Gastroesophageal sphincter (tissue), 4 donors: ENCODE measurements around the gene C1orf198. TPM values are rescaled to one million over a fixed set of nuclear protein-coding genes. Genes with fewer than 3 reads are reported as not detected.

ENCODE experiments used
- ATAC-seq: fragments of 150-250 bp; one replicate; pipeline ENCODE4 v1.9.1; 2016; ENCODE audit warnings: mild to moderate bottlenecking, moderate library complexity
- H3K27ac ChIP-seq, 4 donors: fragments of 200-600 bp; sonication (generic) in 3 of 4; 1 replicate in 3 of 4; 2 replicates in 1 of 4; pipeline ENCODE4 v1.5.1; 2016 to 2019
- H3K27me3 ChIP-seq: fragments of 200-600 bp; sonication (generic); one replicate; pipeline ENCODE4 v1.5.1; 2019
- H3K36me3 ChIP-seq, 2 donors: fragments of 200-600 bp; sonication (generic); one replicate each; pipeline ENCODE4 v1.5.1; 2019; ENCODE audit warnings: control low read depth in 1 of 2
- H3K4me1 ChIP-seq, 3 donors: fragments of 200-600 bp; sonication (generic); 1 replicate in 2 of 3; 2 replicates in 1 of 3; pipeline ENCODE4 v1.5.1; 2016 to 2019; ENCODE audit warnings: control low read depth in 2 of 3
- H3K4me3 ChIP-seq, 2 donors: fragments of 200-600 bp; sonication (generic); one replicate each; pipeline ENCODE4 v1.5.1; 2019; ENCODE audit warnings: mild to moderate bottlenecking in 1 of 2, moderate library complexity in 1 of 2
- H3K9me3 ChIP-seq, 3 donors: fragments of 200-600 bp; sonication (generic); one replicate each; pipeline ENCODE4 v1.5.1; 2017 to 2019; ENCODE audit warnings: control low read depth in 2 of 3
- CTCF ChIP-seq, 4 experiments: fragments of 200-600 bp in 2 of 4; fragments of 450-650 bp in 2 of 4; sonication (generic) in 1 of 4; IDR thresholded peaks; one replicate each; pipeline ENCODE4 v1.5.1; 2017 to 2019; ENCODE audit warnings: antibody characterized with exemption in 4 of 4, mild to moderate bottlenecking in 2 of 4, moderate library complexity in 2 of 4
- EP300 ChIP-seq: sonication (generic); formaldehyde crosslinking; IDR thresholded peaks from one replicate; pipeline ENCODE4 v1.6.1; 2017; ENCODE audit warnings: antibody characterized with exemption, mild to moderate bottlenecking
- POLR2A ChIP-seq, 2 donors: fragments of 450-650 bp; IDR thresholded peaks; one replicate each; pipeline ENCODE4 v1.6.1; 2017; ENCODE audit warnings: antibody characterized with exemption in 2 of 2, mild to moderate bottlenecking in 2 of 2, moderate library complexity in 1 of 2
- POLR2AphosphoS5 ChIP-seq: sonication (generic); formaldehyde crosslinking; IDR thresholded peaks from one replicate; pipeline ENCODE4 v1.6.1; 2017; ENCODE audit warnings: antibody characterized with exemption
- WGBS, 2 donors: methylation state at CpG; one replicate each; pipeline ENCODE4 v1.1.5; 2018; ENCODE audit warnings: low coverage in 1 of 2; 5-methylcytosine and 5-hydroxymethylcytosine counted together
- total RNA-seq, 4 donors: library from RNA; depleted of rRNA; stranded (reverse); fragments of >200 nt; gene quantifications; one replicate each; pipeline ENCODE4 v1.1.0, GENCODE V29; 2016

The C1orf198 gene
- total RNA-seq, 4 donors from 2014 or later: 115 to 219 (median 172) TPM

GRCh38 chr1:230823931-230824381 lies 44.4 kb downstream of the C1orf198 start:
- ATAC-seq: no peak
- H3K27ac ChIP-seq: peak overlapping the region in 3 of 4 donors; percentile 53 to 68 (median 56)
- no peaks in the 10 kb centered on the region for H3K27me3 ChIP-seq
- H3K4me1 ChIP-seq: peaks cover 0 to 68% (median 26%) of the 10 kb centered on the region in 3 donors
- TF ChIP-seq POLR2A (IDR thresholded peaks at IDR 0.05) (no peak), CTCF (IDR thresholded peaks at IDR 0.05) (no peak), EP300 (no peak), POLR2AphosphoS5 (no peak)
- 70% methylated on average over 2 of the region's 3 CpGs; no CpG with 5 or more reads in 1 of the 2 donors for WGBS, 2 donors
- H3K4me3 ChIP-seq: no peak overlapping the region
- H3K9me3 ChIP-seq: no peaks in the 10 kb centered on the region
- no peaks in the 10 kb centered on the region for H3K36me3 ChIP-seq

DNA sequence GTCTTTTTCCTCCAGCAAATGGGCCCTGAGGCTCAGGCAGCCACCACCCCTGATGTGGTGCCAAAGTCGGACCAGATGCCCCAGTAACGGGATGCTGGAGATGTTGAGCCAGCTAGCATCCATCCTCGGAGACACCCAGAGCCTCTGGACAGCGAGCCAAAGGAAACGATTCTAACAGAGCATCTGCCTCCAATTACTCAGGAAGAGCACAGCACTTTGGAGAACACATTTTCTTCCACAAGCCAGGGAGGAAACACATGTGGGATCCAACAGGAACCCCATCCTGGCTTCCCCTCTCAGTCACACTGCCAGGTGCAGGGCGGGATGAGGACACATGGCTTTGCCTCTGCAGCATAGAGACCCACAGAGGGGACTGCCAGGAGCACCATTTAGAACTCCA lies 44.9 kb downstream of the C1orf198 start:
- Histone ChIP-seq H3K36me3 (no peaks in the 10 kb centered on the region), H3K27ac (peak overlapping the region in 3 of 4 donors; percentile 56 to 68 (median 67)), H3K9me3 (no peaks in the 10 kb centered on the region), H3K4me3 (no peak overlapping the region), H3K27me3 (no peaks in the 10 kb centered on the region), H3K4me1 (peaks cover 0 to 63% (median 26%) of the 10 kb centered on the region in 3 donors)
- peak; percentile 49 for ATAC-seq
- no peak for TF ChIP-seq POLR2A (IDR thresholded peaks at IDR 0.05)
- TF ChIP-seq CTCF (IDR thresholded peaks at IDR 0.05): no peak
- TF ChIP-seq POLR2AphosphoS5: no peak
- TF ChIP-seq EP300: no peak
- 20% methylated on average over 1 of the region's 6 CpGs; no CpG with 5 or more reads in 1 of the 2 donors for WGBS, 2 donors

DNA sequence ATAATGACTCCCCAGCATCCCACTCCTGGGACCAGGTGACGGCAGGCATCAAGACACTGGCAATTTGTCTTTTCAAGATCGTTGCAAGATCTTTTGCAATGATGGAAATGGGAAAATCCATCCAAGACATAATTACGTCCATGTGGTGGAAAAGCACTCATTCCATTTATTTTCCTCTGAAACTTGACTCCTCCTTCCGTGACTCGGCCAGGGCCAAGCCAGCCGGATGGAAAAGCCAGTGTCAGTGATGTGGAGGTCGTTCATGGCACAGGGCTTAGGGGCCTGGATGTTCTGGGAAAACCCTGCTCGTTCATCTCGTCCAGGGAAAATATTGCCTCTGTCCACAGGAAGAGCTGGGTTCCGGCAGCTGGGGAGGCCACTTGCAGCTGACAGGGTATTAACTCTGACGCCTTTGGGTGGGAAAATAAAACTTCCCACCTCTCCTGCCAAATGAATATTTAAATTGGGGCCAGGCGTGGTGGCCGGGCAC lies 46.2 kb downstream of the C1orf198 start:
- 27 to 53% methylated on average over 2 to 6 of the region's 13 CpGs for WGBS, 2 donors
- Histone ChIP-seq H3K27me3 (no peaks in the 10 kb centered on the region), H3K27ac (peak overlapping the region in 3 of 4 donors; percentile 56 to 68 (median 67)), H3K9me3 (no peaks in the 10 kb centered on the region), H3K36me3 (no peaks in the 10 kb centered on the region), H3K4me3 (no peak overlapping the region), H3K4me1 (peaks cover 0 to 50% (median 24%) of the 10 kb centered on the region in 3 donors)
- peak; percentile 72 for ATAC-seq
- no peak for TF ChIP-seq POLR2AphosphoS5
- TF ChIP-seq CTCF (IDR thresholded peaks at IDR 0.05): no peak
- no peak for TF ChIP-seq POLR2A (IDR thresholded peaks at IDR 0.05)
- TF ChIP-seq EP300: no peak

GRCh38 chr1:230821346-230821745 lies 47.0 kb downstream of the C1orf198 start:
- TF ChIP-seq CTCF (IDR thresholded peaks at IDR 0.05): no peak
- TF ChIP-seq POLR2AphosphoS5: no peak
- no peak for TF ChIP-seq POLR2A (IDR thresholded peaks at IDR 0.05)
- TF ChIP-seq EP300: no peak
- no peak for ATAC-seq
- H3K4me3 ChIP-seq: no peak overlapping the region
- no peaks in the 10 kb centered on the region for H3K9me3 ChIP-seq
- no peak overlapping the region for H3K27ac ChIP-seq
- no peaks in the 10 kb centered on the region for H3K36me3 ChIP-seq
- H3K4me1 ChIP-seq: peaks cover 0 to 42% (median 24%) of the 10 kb centered on the region in 3 donors
- H3K27me3 ChIP-seq: no peaks in the 10 kb centered on the region
- 80 to 87% methylated on average over 1 to 3 of the region's 4 CpGs for WGBS, 2 donors

- peaks cover 0 to 36% (median 19%) of the 10 kb centered on the region in 3 donors for H3K4me1 ChIP-seq
- H3K27ac ChIP-seq: no peak overlapping the region
- ATAC-seq: no peak
- H3K36me3 ChIP-seq: no peaks in the 10 kb centered on the region
- no peaks in the 10 kb centered on the region for H3K27me3 ChIP-seq
- H3K4me3 ChIP-seq: no peak overlapping the region
- WGBS, 2 donors: 80 to 100% methylated on average over 1 to 3 of the region's 4 CpGs
- TF ChIP-seq POLR2AphosphoS5 (no peak), POLR2A (IDR thresholded peaks at IDR 0.05) (no peak), CTCF (IDR thresholded peaks at IDR 0.05) (no peak), EP300 (no peak)
- H3K9me3 ChIP-seq: no peaks in the 10 kb centered on the region
These were observed 47.8 kb downstream of the C1orf198 start for GRCh38 chr1:230820568-230820967.
